GM23338 (cell line): ENCODE data around the gene PALS2. TPM values are rescaled to one million over a fixed set of nuclear protein-coding genes. Genes with fewer than 3 reads are reported as not detected.
A peak's percentile ranks its signal among the peaks of the same experiment; 100 is the strongest.

Source experiments
- ATAC-seq: fragments of 200-7000 bp; cut with Tn5 transposase; 3 replicates; pipeline ENCODE4 v1.9.1; 2020
- DNase-seq: peaks from one replicate; pipeline ENCODE4 v3.0.0-alpha.2; 2015; ENCODE audit warnings: low spot score
- H2AFZ ChIP-seq: fragments of 200-600 bp; sonication (generic); 2 replicates; pipeline ENCODE4 v1.8.0; 2016; ENCODE audit warnings: antibody characterized with exemption, mild to moderate bottlenecking, moderate library complexity
- H3F3A ChIP-seq: fragments of 200-600 bp; sonication (generic); replicated peaks from 2 replicates; pipeline ENCODE4 v1.8.0; 2017; ENCODE audit warnings: antibody characterized with exemption, mixed run types, low read depth
- H3K27ac ChIP-seq: fragments of 200-600 bp; sonication (generic); 2 replicates; pipeline ENCODE4 v1.6.1; 2016; ENCODE audit warnings: low read depth
- H3K27me3 ChIP-seq: fragments of 200-600 bp; sonication (generic); 2 replicates; pipeline ENCODE4 v1.8.0; 2016; ENCODE audit warnings: mild to moderate bottlenecking, mixed run types, moderate library complexity; ENCODE audit not compliant: insufficient read depth
- H3K36me3 ChIP-seq: fragments of 200-600 bp; sonication (generic); 2 replicates; pipeline ENCODE4 v1.8.0; 2016; ENCODE audit warnings: mild to moderate bottlenecking; ENCODE audit not compliant: insufficient read depth
- H3K4me1 ChIP-seq: fragments of 200-600 bp; sonication (generic); 2 replicates; pipeline ENCODE4 v1.8.0; 2016; ENCODE audit warnings: mild to moderate bottlenecking, moderate library complexity; ENCODE audit not compliant: insufficient read depth
- H3K4me2 ChIP-seq: fragments of 200-600 bp; sonication (generic); 2 replicates; pipeline ENCODE4 v1.7.1; 2017; ENCODE audit warnings: mixed run types
- H3K4me3 ChIP-seq: fragments of 200-600 bp; sonication (generic); 2 replicates; pipeline ENCODE4 v1.6.1; 2016; ENCODE audit warnings: mixed run types
- H3K79me2 ChIP-seq: fragments of 200-600 bp; sonication (generic); replicated peaks from 2 replicates; pipeline ENCODE4 v1.8.0; 2017; ENCODE audit warnings: mild to moderate bottlenecking; ENCODE audit not compliant: insufficient read depth
- H3K9me2 ChIP-seq: fragments of 200-600 bp; sonication (generic); 2 replicates; pipeline ENCODE4 v1.8.0; 2017; ENCODE audit not compliant: insufficient read depth
- H4K20me1 ChIP-seq: fragments of 200-600 bp; sonication (generic); replicated peaks from 2 replicates; pipeline ENCODE4 v1.8.0; 2017; ENCODE audit warnings: mild to moderate bottlenecking; ENCODE audit not compliant: insufficient read depth
- H3K27ac Mint-ChIP-seq: 2 replicates; pipeline ENCODE4 v1.8.0; 2020; ENCODE audit warnings: inconsistent platforms, mild to moderate bottlenecking, moderate library complexity, mixed read lengths
- H3K27me3 Mint-ChIP-seq: 3 replicates; pipeline ENCODE4 v1.8.0; 2022; ENCODE audit warnings: low read depth, mild to moderate bottlenecking, moderate library complexity, mixed read lengths, inconsistent platforms; ENCODE audit not compliant: insufficient read depth, poor library complexity
- H3K36me3 Mint-ChIP-seq: 3 replicates; pipeline ENCODE4 v1.8.0; 2021; ENCODE audit warnings: low read depth, mild to moderate bottlenecking, inconsistent platforms, moderate library complexity, mixed read lengths
- H3K4me1 Mint-ChIP-seq: 3 replicates; pipeline ENCODE4 v1.8.0; 2020; ENCODE audit warnings: mild to moderate bottlenecking, inconsistent platforms, mixed read lengths
- H3K4me3 Mint-ChIP-seq: 3 replicates; pipeline ENCODE4 v1.8.0; 2021; ENCODE audit warnings: moderate library complexity, mild to moderate bottlenecking, inconsistent platforms, mixed read lengths
- H3K9me3 Mint-ChIP-seq: 3 replicates; pipeline ENCODE4 v1.8.0; 2020; ENCODE audit warnings: moderate library complexity, mild to moderate bottlenecking, inconsistent platforms, mixed read lengths
- CREB1 ChIP-seq: fragments of 250-450 bp; sonication (Bioruptor Pico); IDR thresholded peaks from 2 replicates; pipeline ENCODE4 v1.5.0; 2020; ENCODE audit warnings: low read depth, mild to moderate bottlenecking, moderate library complexity
- EZH2 ChIP-seq: fragments of 200-600 bp; sonication (generic); IDR thresholded peaks from one replicate; pipeline ENCODE4 v1.8.0; 2017; ENCODE audit warnings: antibody characterized with exemption, mild to moderate bottlenecking, low read depth; ENCODE audit not compliant: unreplicated experiment
- EZH2phosphoT487 ChIP-seq: fragments of 200-600 bp; sonication (generic); IDR thresholded peaks from one replicate; pipeline ENCODE4 v1.8.1; 2018; ENCODE audit warnings: antibody characterized with exemption; ENCODE audit not compliant: unreplicated experiment
- JUNB ChIP-seq: IDR thresholded peaks from one replicate; pipeline ENCODE4 v1.6.1; 2016; ENCODE audit warnings: antibody characterized with exemption; ENCODE audit not compliant: unreplicated experiment
- NANOG ChIP-seq: IDR thresholded peaks from 2 replicates; pipeline ENCODE4 v1.6.1; 2016; ENCODE audit warnings: antibody characterized with exemption, borderline replicate concordance
- POLR2AphosphoS5 ChIP-seq: IDR thresholded peaks from 2 replicates; pipeline ENCODE4 v1.6.1; 2016; ENCODE audit warnings: antibody characterized with exemption, low read depth
- STAT1 ChIP-seq: IDR thresholded peaks from one replicate; pipeline ENCODE4 v1.6.1; 2016; ENCODE audit warnings: antibody characterized with exemption; ENCODE audit not compliant: unreplicated experiment
- ZNF114 ChIP-seq: fragments of 250-450 bp; sonication (Bioruptor Pico); IDR thresholded peaks from 2 replicates; pipeline ENCODE4 v1.5.0; 2020; ENCODE audit warnings: mild to moderate bottlenecking, moderate library complexity
- ZNF331 ChIP-seq: fragments of 250-450 bp; sonication (Bioruptor Pico); IDR thresholded peaks from 2 replicates; pipeline ENCODE4 v1.5.0; 2020; ENCODE audit warnings: low read depth, mild to moderate bottlenecking, moderate library complexity
- polyA plus RNA-seq: library from polyadenylated mRNA; unstranded; fragments of >200 nt; fragmentation: Nextera tagmentation; extraction: Ambion mirVana; gene quantifications from 2 replicates; pipeline ENCODE4 v1.2.1, GENCODE V29; 2016
- total RNA-seq: library from RNA; depleted of rRNA; stranded (reverse); fragments of >200 nt; shearing (Covaris generic); gene quantifications from 2 replicates; pipeline ENCODE4 v1.2.3, GENCODE V29; 2014
- TF ChIP-seq, protein P1 (sequence below): IDR thresholded peaks from one replicate; pipeline ENCODE4 v1.6.1; 2018; ENCODE audit warnings: antibody characterized with exemption; ENCODE audit not compliant: unreplicated experiment
- TF ChIP-seq, protein P2 (sequence below): IDR thresholded peaks from 2 replicates; pipeline ENCODE4 v1.6.1; 2016; ENCODE audit warnings: antibody characterized with exemption
- TF ChIP-seq, protein P3 (sequence below): fragments of 250-450 bp; sonication (Bioruptor Pico); IDR thresholded peaks from 2 replicates; pipeline ENCODE4 v1.5.0; 2020; ENCODE audit warnings: mild to moderate bottlenecking, moderate library complexity
- TF ChIP-seq, protein P4 (sequence below), 2 experiments: fragments of 200-600 bp in 1 of 2; sonication (generic) in 1 of 2; conservative IDR thresholded peaks; 2 replicates each; pipeline versions ENCODE4 v1.5.1 to v1.6.1; 2016 to 2017; ENCODE audit warnings: antibody characterized with exemption in 2 of 2, low read depth in 2 of 2, mild to moderate bottlenecking in 2 of 2, moderate library complexity in 1 of 2

PALS2 gene
- total and polyA plus RNA-seq, 2 experiments from 2014 or later: 51.8 to 115 TPM

DNA sequence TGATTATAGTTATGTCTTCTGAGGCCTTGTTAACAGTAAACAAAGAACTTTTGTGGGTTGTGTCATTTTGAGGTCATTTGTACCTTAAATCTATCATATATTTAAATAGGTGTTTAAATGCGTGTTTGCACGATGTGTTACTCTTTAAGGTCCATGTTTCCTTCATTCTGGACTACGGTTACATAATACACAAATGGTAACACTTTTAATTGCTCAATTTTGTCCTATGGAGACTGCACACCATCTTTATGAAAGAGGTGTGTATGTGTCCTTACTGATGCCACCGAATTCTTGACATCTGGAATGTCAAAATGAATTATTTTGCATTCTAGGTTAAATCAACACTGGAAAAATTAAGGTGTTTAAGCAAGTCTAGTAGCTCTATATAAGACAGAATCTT is 1.7 kb downstream of the PALS2 start:
- Histone ChIP-seq H2AFZ (no peak overlapping the region), H3K4me3 (peak overlapping the region; percentile 92), H3K9me2 (no peaks in the 10 kb centered on the region), H3K36me3 (no peaks in the 10 kb centered on the region), H3K79me2 (peaks cover 62% of the 10 kb centered on the region), H3F3A (0 out of 2 replicates have a peak, but pooled peaks cover 7% of the 10 kb centered on the region), H4K20me1 (peaks cover 34% of the 10 kb centered on the region), H3K27me3 (peaks cover 10% of the 10 kb centered on the region), H3K4me2 (peak overlapping the region; percentile 94), H3K4me1 (peaks cover 69% of the 10 kb centered on the region), H3K27ac (no peak overlapping the region)
- ATAC-seq (no peak), DNase-seq (no peak)
- Mint-ChIP-seq H3K9me3 (no peaks in the 10 kb centered on the region), H3K27ac (no peak overlapping the region), H3K36me3 (peaks cover 4% of the 10 kb centered on the region; the same call in 2 of the 3 replicates), H3K27me3 (peaks cover 11% of the 10 kb centered on the region), H3K4me1 (peaks cover 63% of the 10 kb centered on the region), H3K4me3 (peak overlapping the region; percentile 99)
- TF ChIP-seq POLR2AphosphoS5: no peak
- TF ChIP-seq, protein P1, sequence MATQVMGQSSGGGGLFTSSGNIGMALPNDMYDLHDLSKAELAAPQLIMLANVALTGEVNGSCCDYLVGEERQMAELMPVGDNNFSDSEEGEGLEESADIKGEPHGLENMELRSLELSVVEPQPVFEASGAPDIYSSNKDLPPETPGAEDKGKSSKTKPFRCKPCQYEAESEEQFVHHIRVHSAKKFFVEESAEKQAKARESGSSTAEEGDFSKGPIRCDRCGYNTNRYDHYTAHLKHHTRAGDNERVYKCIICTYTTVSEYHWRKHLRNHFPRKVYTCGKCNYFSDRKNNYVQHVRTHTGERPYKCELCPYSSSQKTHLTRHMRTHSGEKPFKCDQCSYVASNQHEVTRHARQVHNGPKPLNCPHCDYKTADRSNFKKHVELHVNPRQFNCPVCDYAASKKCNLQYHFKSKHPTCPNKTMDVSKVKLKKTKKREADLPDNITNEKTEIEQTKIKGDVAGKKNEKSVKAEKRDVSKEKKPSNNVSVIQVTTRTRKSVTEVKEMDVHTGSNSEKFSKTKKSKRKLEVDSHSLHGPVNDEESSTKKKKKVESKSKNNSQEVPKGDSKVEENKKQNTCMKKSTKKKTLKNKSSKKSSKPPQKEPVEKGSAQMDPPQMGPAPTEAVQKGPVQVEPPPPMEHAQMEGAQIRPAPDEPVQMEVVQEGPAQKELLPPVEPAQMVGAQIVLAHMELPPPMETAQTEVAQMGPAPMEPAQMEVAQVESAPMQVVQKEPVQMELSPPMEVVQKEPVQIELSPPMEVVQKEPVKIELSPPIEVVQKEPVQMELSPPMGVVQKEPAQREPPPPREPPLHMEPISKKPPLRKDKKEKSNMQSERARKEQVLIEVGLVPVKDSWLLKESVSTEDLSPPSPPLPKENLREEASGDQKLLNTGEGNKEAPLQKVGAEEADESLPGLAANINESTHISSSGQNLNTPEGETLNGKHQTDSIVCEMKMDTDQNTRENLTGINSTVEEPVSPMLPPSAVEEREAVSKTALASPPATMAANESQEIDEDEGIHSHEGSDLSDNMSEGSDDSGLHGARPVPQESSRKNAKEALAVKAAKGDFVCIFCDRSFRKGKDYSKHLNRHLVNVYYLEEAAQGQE: no peak
- no peak for TF ChIP-seq STAT1
- TF ChIP-seq, protein P2, sequence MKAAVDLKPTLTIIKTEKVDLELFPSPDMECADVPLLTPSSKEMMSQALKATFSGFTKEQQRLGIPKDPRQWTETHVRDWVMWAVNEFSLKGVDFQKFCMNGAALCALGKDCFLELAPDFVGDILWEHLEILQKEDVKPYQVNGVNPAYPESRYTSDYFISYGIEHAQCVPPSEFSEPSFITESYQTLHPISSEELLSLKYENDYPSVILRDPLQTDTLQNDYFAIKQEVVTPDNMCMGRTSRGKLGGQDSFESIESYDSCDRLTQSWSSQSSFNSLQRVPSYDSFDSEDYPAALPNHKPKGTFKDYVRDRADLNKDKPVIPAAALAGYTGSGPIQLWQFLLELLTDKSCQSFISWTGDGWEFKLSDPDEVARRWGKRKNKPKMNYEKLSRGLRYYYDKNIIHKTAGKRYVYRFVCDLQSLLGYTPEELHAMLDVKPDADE: no peak
- TF ChIP-seq, protein P3, sequence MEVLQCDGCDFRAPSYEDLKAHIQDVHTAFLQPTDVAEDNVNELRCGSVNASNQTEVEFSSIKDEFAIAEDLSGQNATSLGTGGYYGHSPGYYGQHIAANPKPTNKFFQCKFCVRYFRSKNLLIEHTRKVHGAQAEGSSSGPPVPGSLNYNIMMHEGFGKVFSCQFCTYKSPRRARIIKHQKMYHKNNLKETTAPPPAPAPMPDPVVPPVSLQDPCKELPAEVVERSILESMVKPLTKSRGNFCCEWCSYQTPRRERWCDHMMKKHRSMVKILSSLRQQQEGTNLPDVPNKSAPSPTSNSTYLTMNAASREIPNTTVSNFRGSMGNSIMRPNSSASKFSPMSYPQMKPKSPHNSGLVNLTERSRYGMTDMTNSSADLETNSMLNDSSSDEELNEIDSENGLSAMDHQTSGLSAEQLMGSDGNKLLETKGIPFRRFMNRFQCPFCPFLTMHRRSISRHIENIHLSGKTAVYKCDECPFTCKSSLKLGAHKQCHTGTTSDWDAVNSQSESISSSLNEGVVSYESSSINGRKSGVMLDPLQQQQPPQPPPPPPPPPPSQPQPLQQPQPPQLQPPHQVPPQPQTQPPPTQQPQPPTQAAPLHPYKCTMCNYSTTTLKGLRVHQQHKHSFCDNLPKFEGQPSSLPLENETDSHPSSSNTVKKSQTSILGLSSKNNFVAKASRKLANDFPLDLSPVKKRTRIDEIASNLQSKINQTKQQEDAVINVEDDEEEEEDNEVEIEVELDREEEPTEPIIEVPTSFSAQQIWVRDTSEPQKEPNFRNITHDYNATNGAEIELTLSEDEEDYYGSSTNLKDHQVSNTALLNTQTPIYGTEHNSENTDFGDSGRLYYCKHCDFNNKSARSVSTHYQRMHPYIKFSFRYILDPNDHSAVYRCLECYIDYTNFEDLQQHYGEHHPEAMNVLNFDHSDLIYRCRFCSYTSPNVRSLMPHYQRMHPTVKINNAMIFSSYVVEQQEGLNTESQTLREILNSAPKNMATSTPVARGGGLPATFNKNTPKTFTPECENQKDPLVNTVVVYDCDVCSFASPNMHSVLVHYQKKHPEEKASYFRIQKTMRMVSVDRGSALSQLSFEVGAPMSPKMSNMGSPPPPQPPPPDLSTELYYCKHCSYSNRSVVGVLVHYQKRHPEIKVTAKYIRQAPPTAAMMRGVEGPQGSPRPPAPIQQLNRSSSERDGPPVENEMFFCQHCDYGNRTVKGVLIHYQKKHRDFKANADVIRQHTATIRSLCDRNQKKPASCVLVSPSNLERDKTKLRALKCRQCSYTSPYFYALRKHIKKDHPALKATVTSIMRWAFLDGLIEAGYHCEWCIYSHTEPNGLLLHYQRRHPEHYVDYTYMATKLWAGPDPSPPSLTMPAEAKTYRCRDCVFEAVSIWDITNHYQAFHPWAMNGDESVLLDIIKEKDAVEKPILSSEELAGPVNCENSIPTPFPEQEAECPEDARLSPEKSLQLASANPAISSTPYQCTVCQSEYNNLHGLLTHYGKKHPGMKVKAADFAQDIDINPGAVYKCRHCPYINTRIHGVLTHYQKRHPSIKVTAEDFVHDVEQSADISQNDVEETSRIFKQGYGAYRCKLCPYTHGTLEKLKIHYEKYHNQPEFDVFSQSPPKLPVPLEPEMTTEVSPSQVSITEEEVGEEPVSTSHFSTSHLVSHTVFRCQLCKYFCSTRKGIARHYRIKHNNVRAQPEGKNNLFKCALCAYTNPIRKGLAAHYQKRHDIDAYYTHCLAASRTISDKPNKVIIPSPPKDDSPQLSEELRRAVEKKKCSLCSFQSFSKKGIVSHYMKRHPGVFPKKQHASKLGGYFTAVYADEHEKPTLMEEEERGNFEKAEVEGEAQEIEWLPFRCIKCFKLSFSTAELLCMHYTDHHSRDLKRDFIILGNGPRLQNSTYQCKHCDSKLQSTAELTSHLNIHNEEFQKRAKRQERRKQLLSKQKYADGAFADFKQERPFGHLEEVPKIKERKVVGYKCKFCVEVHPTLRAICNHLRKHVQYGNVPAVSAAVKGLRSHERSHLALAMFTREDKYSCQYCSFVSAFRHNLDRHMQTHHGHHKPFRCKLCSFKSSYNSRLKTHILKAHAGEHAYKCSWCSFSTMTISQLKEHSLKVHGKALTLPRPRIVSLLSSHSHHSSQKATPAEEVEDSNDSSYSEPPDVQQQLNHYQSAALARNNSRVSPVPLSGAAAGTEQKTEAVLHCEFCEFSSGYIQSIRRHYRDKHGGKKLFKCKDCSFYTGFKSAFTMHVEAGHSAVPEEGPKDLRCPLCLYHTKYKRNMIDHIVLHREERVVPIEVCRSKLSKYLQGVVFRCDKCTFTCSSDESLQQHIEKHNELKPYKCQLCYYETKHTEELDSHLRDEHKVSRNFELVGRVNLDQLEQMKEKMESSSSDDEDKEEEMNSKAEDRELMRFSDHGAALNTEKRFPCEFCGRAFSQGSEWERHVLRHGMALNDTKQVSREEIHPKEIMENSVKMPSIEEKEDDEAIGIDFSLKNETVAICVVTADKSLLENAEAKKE (CRISPR knock-in tag): no peak
- no peak for TF ChIP-seq CREB1 (CRISPR knock-in tag)
- no peak for TF ChIP-seq ZNF114 (CRISPR knock-in tag)
- TF ChIP-seq EZH2: no peak
- TF ChIP-seq, protein P4, sequence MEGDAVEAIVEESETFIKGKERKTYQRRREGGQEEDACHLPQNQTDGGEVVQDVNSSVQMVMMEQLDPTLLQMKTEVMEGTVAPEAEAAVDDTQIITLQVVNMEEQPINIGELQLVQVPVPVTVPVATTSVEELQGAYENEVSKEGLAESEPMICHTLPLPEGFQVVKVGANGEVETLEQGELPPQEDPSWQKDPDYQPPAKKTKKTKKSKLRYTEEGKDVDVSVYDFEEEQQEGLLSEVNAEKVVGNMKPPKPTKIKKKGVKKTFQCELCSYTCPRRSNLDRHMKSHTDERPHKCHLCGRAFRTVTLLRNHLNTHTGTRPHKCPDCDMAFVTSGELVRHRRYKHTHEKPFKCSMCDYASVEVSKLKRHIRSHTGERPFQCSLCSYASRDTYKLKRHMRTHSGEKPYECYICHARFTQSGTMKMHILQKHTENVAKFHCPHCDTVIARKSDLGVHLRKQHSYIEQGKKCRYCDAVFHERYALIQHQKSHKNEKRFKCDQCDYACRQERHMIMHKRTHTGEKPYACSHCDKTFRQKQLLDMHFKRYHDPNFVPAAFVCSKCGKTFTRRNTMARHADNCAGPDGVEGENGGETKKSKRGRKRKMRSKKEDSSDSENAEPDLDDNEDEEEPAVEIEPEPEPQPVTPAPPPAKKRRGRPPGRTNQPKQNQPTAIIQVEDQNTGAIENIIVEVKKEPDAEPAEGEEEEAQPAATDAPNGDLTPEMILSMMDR (conservative IDR thresholded peaks at IDR 0.05; ENCODE audit: low read depth in 2 of 2): no peak
- TF ChIP-seq NANOG: no peak
- no peak for TF ChIP-seq JUNB
- no peak for TF ChIP-seq EZH2phosphoT487
- no peak for TF ChIP-seq ZNF331 (CRISPR knock-in tag)
